Ovary (tissue), 1 donor: ENCODE measurements around the gene MSI2.

Source experiments
- EP300 ChIP-seq: sonication (generic); formaldehyde crosslinking; IDR thresholded peaks from one replicate; pipeline ENCODE4 v1.6.1; 2017; ENCODE audit warnings: antibody characterized with exemption
- POLR2A ChIP-seq: fragments of 450-650 bp; IDR thresholded peaks from one replicate; pipeline ENCODE4 v1.6.1; 2017; ENCODE audit warnings: antibody characterized with exemption, mild to moderate bottlenecking, moderate library complexity

- TF ChIP-seq POLR2A (no peak), EP300 (no peak)
Observed at GRCh38 chr17:57424777-57425188, 168.5 kb downstream of the MSI2 start.
